Skin of body (tissue), 2 donors: ENCODE measurements around the gene UNK. TPM values are rescaled to one million over a fixed set of nuclear protein-coding genes. Genes with fewer than 3 reads are reported as not detected.
"Not testable (repeated sequence)": the region's sequence is repeated elsewhere in the genome, so short reads cannot be mapped to it uniquely, and the experiment has no call there.

Experiments
- DNase-seq: peaks from one replicate; lab custom pipeline; 2025; lab: John Stamatoyannopoulos, UW
- total RNA-seq: library from RNA; depleted of rRNA; stranded (reverse); fragments of >200 nt; gene quantifications from one replicate; pipeline ENCODE4 v1.2.3, GENCODE V29; 2014

The UNK gene
- total RNA-seq, 1 donor from 2014 or later = 39.2 TPM

- no peak for DNase-seq
These were observed 30.0 kb upstream of the UNK start for GRCh38 chr17:75754378-75755204.

GRCh38 chr17:75755205-75755901 is 29.3 kb upstream of the UNK start:
- DNase-seq = no peak

- DNase-seq = no peak
These were observed 28.6 kb upstream of the UNK start for GRCh38 chr17:75755990-75756389.

- no peak for DNase-seq
These were observed 28.0 kb upstream of the UNK start for GRCh38 chr17:75756451-75757085.

GRCh38 chr17:75757086-75757681 is 27.4 kb upstream of the UNK start:
- no peak for DNase-seq

GRCh38 chr17:75758131-75758905 is 26.3 kb upstream of the UNK start:
- no peak for DNase-seq

- DNase-seq = no peak
These were observed 25.1 kb upstream of the UNK start for GRCh38 chr17:75759457-75759856.

- DNase-seq = not testable (repeated sequence)
These were observed 24.5 kb upstream of the UNK start for GRCh38 chr17:75759978-75760640.

- no peak for DNase-seq
These were observed 21.9 kb upstream of the UNK start for GRCh38 chr17:75762513-75763268.

- DNase-seq = no peak
These were observed 21.4 kb upstream of the UNK start for GRCh38 chr17:75763269-75763607.

- DNase-seq = no peak
These were observed 20.8 kb upstream of the UNK start for GRCh38 chr17:75763613-75764416.

- no peak for DNase-seq
These were observed 20.2 kb upstream of the UNK start for GRCh38 chr17:75764417-75764710.

GRCh38 chr17:75764711-75765421 is 19.7 kb upstream of the UNK start, which contains the start of gene GALK1:
Gene GALK1, minus strand, starts transcription at chr17:75765192. Its CDS starts 56 bp downstream, at chr17:75765136.
- DNase-seq = peak; percentile 42

GRCh38 chr17:75765981-75766380 is 18.6 kb upstream of the UNK start:
- no peak for DNase-seq

GRCh38 chr17:75767881-75768280 is 16.7 kb upstream of the UNK start:
- DNase-seq = no peak

GRCh38 chr17:75769536-75769935 is 15.1 kb upstream of the UNK start:
- no peak for DNase-seq

- DNase-seq = no peak
These were observed 13.0 kb upstream of the UNK start for GRCh38 chr17:75771334-75772281.
